Vagina (tissue), 2 donors: ENCODE measurements around the gene MTCP1. TPM values are rescaled to one million over a fixed set of nuclear protein-coding genes. Genes with fewer than 3 reads are reported as not detected.

Source experiments
- DNase-seq, 2 donors: peaks; one replicate each; pipeline ENCODE4 v3.0.0-alpha.2; 2017; ENCODE audit errors: extremely low spot score in 2 of 2
- H3K27ac ChIP-seq: fragments of 200-600 bp; sonication (generic); one replicate; pipeline ENCODE4 v1.5.1; 2019
- H3K27me3 ChIP-seq: fragments of 200-600 bp; sonication (generic); one replicate; pipeline ENCODE4 v1.5.1; 2019
- H3K36me3 ChIP-seq, 2 donors: fragments of 200-600 bp; sonication (generic); one replicate each; pipeline ENCODE4 v1.5.1; 2017 to 2019
- H3K4me1 ChIP-seq: fragments of 200-600 bp; sonication (generic); one replicate; pipeline ENCODE4 v1.5.1; 2019
- H3K4me3 ChIP-seq, 2 donors: fragments of 200-600 bp; sonication (generic); 1 replicate in 1 of 2; 2 replicates in 1 of 2; pipeline ENCODE4 v1.5.1; 2016 to 2019
- H3K9me3 ChIP-seq: fragments of 200-600 bp; sonication (generic); one replicate; pipeline ENCODE4 v1.5.1; 2019
- POLR2A ChIP-seq, 2 donors: fragments of 450-650 bp; IDR thresholded peaks; one replicate each; pipeline ENCODE4 v1.6.1; 2017; ENCODE audit warnings: antibody characterized with exemption in 2 of 2, mild to moderate bottlenecking in 2 of 2, moderate library complexity in 2 of 2
- POLR2AphosphoS5 ChIP-seq, 2 donors: sonication (generic); formaldehyde crosslinking; IDR thresholded peaks; one replicate each; pipeline ENCODE4 v1.9.0; 2017; ENCODE audit warnings: antibody characterized with exemption in 2 of 2, mild to moderate bottlenecking in 2 of 2, low read depth in 1 of 2; ENCODE audit not compliant: insufficient read depth in 1 of 2
- intact Hi-C: fragments of 100-400 bp; cut with DNase I; formaldehyde crosslinking; loops from one replicate; pipeline ENCODE4 v1.15.1; 2023
- total RNA-seq: library from RNA; depleted of rRNA; stranded (reverse); fragments of >200 nt; gene quantifications from one replicate; pipeline ENCODE4 v1.2.3, GENCODE V29; 2016
- TF ChIP-seq, protein P1 (sequence below), 3 experiments: fragments of 450-650 bp in 2 of 3; fragments of 200-600 bp in 1 of 3; sonication (generic) in 1 of 3; IDR thresholded peaks; one replicate each; pipeline ENCODE4 v1.5.1; 2017 to 2019; ENCODE audit warnings: antibody characterized with exemption in 3 of 3, mild to moderate bottlenecking in 2 of 3, moderate library complexity in 2 of 3

Gene MTCP1
- total RNA-seq, 1 donor from 2014 or later: 6.9 TPM

DNA sequence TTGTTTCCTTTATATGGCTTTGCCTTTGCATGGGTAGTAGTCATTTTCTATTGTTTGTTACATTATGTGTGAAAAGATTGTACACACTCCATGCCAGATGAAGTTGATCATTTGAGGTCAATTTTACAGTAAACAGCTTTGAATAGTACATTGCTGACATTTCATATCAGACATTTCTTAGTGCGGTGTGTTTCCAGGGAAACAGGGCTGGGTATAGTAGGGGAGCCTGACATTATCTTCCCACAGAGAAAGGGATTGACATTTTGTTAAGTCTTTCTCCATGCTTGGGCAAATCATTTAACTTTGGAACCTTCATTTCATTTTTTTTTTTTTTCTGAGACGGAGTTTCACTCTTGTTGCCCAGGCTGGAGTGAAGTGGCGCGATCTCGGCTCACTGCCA is 39.3 kb downstream of the MTCP1 start:
- no peak for DNase-seq
- intact Hi-C loops: no loop called here
- Histone ChIP-seq H3K36me3 (no peaks in the 10 kb centered on the region), H3K27ac (no peak overlapping the region), H3K4me1 (no peaks in the 10 kb centered on the region), H3K9me3 (peaks cover 3% of the 10 kb centered on the region), H3K4me3 (no peak overlapping the region), H3K27me3 (no peaks in the 10 kb centered on the region)
- TF ChIP-seq, protein P1, sequence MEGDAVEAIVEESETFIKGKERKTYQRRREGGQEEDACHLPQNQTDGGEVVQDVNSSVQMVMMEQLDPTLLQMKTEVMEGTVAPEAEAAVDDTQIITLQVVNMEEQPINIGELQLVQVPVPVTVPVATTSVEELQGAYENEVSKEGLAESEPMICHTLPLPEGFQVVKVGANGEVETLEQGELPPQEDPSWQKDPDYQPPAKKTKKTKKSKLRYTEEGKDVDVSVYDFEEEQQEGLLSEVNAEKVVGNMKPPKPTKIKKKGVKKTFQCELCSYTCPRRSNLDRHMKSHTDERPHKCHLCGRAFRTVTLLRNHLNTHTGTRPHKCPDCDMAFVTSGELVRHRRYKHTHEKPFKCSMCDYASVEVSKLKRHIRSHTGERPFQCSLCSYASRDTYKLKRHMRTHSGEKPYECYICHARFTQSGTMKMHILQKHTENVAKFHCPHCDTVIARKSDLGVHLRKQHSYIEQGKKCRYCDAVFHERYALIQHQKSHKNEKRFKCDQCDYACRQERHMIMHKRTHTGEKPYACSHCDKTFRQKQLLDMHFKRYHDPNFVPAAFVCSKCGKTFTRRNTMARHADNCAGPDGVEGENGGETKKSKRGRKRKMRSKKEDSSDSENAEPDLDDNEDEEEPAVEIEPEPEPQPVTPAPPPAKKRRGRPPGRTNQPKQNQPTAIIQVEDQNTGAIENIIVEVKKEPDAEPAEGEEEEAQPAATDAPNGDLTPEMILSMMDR (IDR thresholded peaks at IDR 0.05): no peak
- TF ChIP-seq POLR2AphosphoS5 (IDR thresholded peaks at IDR 0.05; ENCODE audit: insufficient read depth in 1 of 2, low read depth in 1 of 2) (no peak), POLR2A (IDR thresholded peaks at IDR 0.05) (no peak)

- intact Hi-C loops: loop anchor here (5.0 kb wide), 1 partner anchor 43 kb away; the partner anchor contains the start of genes BRCC3, CMC4 and MTCP1
- no peaks in the 10 kb centered on the region for H3K4me1 ChIP-seq
Measured at GRCh38 chrX:155028877-155029291, 42.1 kb downstream of the MTCP1 start.

DNA sequence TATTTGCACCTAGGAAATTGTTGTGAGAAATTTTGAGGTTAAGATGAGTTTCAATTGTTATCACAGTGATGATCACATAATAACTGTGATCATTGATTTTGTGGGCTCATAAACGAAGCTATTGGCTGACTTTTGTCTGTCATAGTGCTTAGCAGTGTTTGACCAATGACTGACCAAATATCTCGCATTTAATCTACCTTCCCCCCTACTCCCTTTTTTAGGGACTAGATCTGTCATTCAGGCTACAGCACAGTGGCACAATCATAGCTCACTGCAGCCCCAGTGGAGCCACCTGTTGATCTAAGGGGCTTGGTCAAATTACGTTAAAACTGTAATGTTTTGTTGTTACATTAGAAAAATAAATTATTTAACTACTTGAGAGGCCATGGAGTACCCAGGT is 42.8 kb downstream of the MTCP1 start:
- TF ChIP-seq POLR2A (IDR thresholded peaks at IDR 0.05) (no peak), POLR2AphosphoS5 (IDR thresholded peaks at IDR 0.05; ENCODE audit: insufficient read depth in 1 of 2, low read depth in 1 of 2) (no peak)
- TF ChIP-seq, protein P1 (IDR thresholded peaks at IDR 0.05): no peak
- H3K36me3 ChIP-seq: no peaks in the 10 kb centered on the region
- H3K9me3 ChIP-seq: no peaks in the 10 kb centered on the region
- H3K27me3 ChIP-seq: no peaks in the 10 kb centered on the region
- H3K4me1 ChIP-seq: no peaks in the 10 kb centered on the region
- peak overlapping the region; percentile 52 to 59 for H3K4me3 ChIP-seq
- no peak for DNase-seq
- H3K27ac ChIP-seq: peak overlapping the region; percentile 89
- intact Hi-C loops: loop anchor here (5.0 kb wide), 1 partner anchor 44 kb away; the partner anchor contains the start of genes BRCC3, CMC4 and MTCP1

More at GRCh38 chrX:155028877-155029291, 42.1 kb downstream of the MTCP1 start:
- Histone ChIP-seq H3K27ac (peak overlapping the region; percentile 89), H3K9me3 (no peaks in the 10 kb centered on the region), H3K36me3 (no peaks in the 10 kb centered on the region), H3K4me3 (no peak overlapping the region), H3K27me3 (no peaks in the 10 kb centered on the region)
- no peak for TF ChIP-seq POLR2AphosphoS5 (IDR thresholded peaks at IDR 0.05; ENCODE audit: insufficient read depth in 1 of 2, low read depth in 1 of 2)
- TF ChIP-seq, protein P1 (IDR thresholded peaks at IDR 0.05): no peak
- TF ChIP-seq POLR2A (IDR thresholded peaks at IDR 0.05): no peak
- DNase-seq: no peak

DNA sequence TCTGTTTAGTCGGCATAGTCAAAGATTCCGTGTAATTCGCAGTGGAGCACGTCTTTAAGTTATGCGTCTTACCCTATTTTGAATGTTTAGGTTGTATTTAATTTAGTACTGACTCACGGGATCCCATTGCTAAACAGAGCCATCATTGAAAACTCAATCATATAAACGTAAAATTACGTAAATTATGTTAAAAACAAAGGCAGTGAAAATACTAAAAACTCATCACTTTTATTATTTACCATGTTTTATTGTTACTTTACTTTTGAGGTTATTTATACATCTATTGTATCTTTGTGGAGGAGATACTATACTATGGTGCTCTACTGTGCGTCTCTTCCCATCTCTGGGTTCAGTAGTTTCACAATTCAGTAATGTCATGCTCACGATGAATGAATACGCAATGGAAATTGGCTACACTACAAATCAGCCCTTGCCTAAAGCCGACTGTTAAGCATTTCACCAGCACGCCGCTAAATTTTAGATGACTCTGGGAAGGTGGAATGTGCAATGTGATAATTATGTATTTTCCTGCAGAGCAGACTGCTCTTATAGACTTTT is 43.3 kb downstream of the MTCP1 start:
- peak overlapping the region; percentile 52 to 59 for H3K4me3 ChIP-seq
- no peak for DNase-seq
- no peaks in the 10 kb centered on the region for H3K27me3 ChIP-seq
- TF ChIP-seq, protein P1 (IDR thresholded peaks at IDR 0.05): no peak
- TF ChIP-seq POLR2AphosphoS5 (IDR thresholded peaks at IDR 0.05; ENCODE audit: insufficient read depth in 1 of 2, low read depth in 1 of 2) (peak; percentile 40 to 51), POLR2A (IDR thresholded peaks at IDR 0.05) (peak in 1 of 2 donors; percentile 64)
- intact Hi-C loops: loop anchor here (5.0 kb wide), 1 partner anchor 45 kb away; the partner anchor contains the start of genes BRCC3, CMC4 and MTCP1
- H3K4me1 ChIP-seq: no peaks in the 10 kb centered on the region
- H3K27ac ChIP-seq: peak overlapping the region; percentile 89
- H3K36me3 ChIP-seq: no peaks in the 10 kb centered on the region
- H3K9me3 ChIP-seq: no peaks in the 10 kb centered on the region
